K562 (cell line): ENCODE data around the gene RABGAP1L. TPM values are rescaled to one million over a fixed set of nuclear protein-coding genes. Genes with fewer than 3 reads are reported as not detected.

Source experiments
- ATAC-seq: fragments of 200-7000 bp; cut with Tn5 transposase; 3 replicates; pipeline ENCODE4 v1.9.1; 2020; ENCODE audit warnings: moderate library complexity
- BruUV-seq: library from RNA; stranded (reverse); fragments of 400-500 nt; replicated peaks from 2 replicates; lab custom pipeline; 2021; lab: Mats Ljungman, UMichigan
- CTCF ChIA-PET: fragments of 300-600 bp; formaldehyde crosslinking; extraction: SDS; loops from one replicate; lab custom pipeline; 2021; ENCODE audit warnings: low intra/inter-chr PET ratio; lab: Yijun Ruan, JAX
- POLR2A ChIA-PET: fragments of 300-600, 350-650 bp; sonication (Branson Sonifier 250); formaldehyde crosslinking; extraction: SDS; loops from one replicate; lab custom pipeline; 2021; ENCODE audit warnings: antibody characterized with exemption, inconsistent platforms; lab: Yijun Ruan, JAX
- DNase-seq, 4 experiments: peaks; one replicate each; pipeline versions ENCODE4 v3.0.0 to v3.0.0-alpha.2; 2011 to 2018; ENCODE audit warnings: low spot score in 3 of 4, mixed read lengths in 3 of 4; ENCODE audit errors: extremely low read depth in 1 of 4
- FAIRE-seq: peaks from 2 replicates; lab custom pipeline; 2011; peaks lifted over from hg19 to GRCh38; lab: Jason Lieb, UNC
- H2AFZ ChIP-seq: 2 replicates; pipeline ENCODE4 v1.6.0; 2011; ENCODE audit warnings: low read depth, low read length, control low read depth, inconsistent platforms
- H3K27ac ChIP-seq: fragments of 200-600 bp; 3 replicates; pipeline ENCODE4 v1.8.0; 2011; ENCODE audit warnings: low read depth, mild to moderate bottlenecking, control low read depth, inconsistent platforms, low read length, moderate library complexity, mixed read lengths; ENCODE audit errors: extremely low read depth
- H3K27me3 ChIP-seq, 2 experiments: fragments of 300-600 bp in 1 of 2; 2 replicates in 1 of 2; 3 replicates in 1 of 2; pipeline versions ENCODE4 v1.6.0 to v1.8.0; 2011; ENCODE audit warnings: inconsistent platforms in 2 of 2, low read length in 2 of 2, mild to moderate bottlenecking in 1 of 2, mixed read lengths in 1 of 2, moderate library complexity in 1 of 2; ENCODE audit not compliant: control insufficient read depth in 2 of 2, insufficient read depth in 2 of 2
- H3K36me3 ChIP-seq: fragments of 300-600 bp; 3 replicates; pipeline ENCODE4 v1.8.0; 2011; ENCODE audit warnings: mild to moderate bottlenecking, low read length, inconsistent platforms; ENCODE audit not compliant: control insufficient read depth, insufficient read depth
- H3K4me1 ChIP-seq, 2 experiments: fragments of 200-600 bp in 1 of 2; replicated peaks in 1 of 2; 2 replicates in 1 of 2; 3 replicates in 1 of 2; pipeline versions ENCODE4 v1.5.1 to v1.8.0; 2011; ENCODE audit warnings: inconsistent platforms in 2 of 2, low read length in 2 of 2, mild to moderate bottlenecking in 1 of 2, mixed read lengths in 1 of 2, moderate library complexity in 1 of 2; ENCODE audit not compliant: control insufficient read depth in 2 of 2, insufficient read depth in 2 of 2
- H3K4me2 ChIP-seq: 2 replicates; pipeline ENCODE4 v1.6.1; 2011; ENCODE audit warnings: low read length, control low read depth, inconsistent platforms, mixed read lengths; ENCODE audit not compliant: insufficient read depth
- H3K4me3 ChIP-seq: fragments of 200-600 bp; sonication (generic), shearing (Covaris generic); 2 replicates; pipeline ENCODE4 v1.5.1; 2016; ENCODE audit warnings: control low read depth, inconsistent platforms
- H3K79me2 ChIP-seq: fragments of 200-600 bp; 3 replicates; pipeline ENCODE4 v1.8.0; 2011; ENCODE audit warnings: low read length, inconsistent platforms; ENCODE audit not compliant: control insufficient read depth, insufficient read depth
- H3K9ac ChIP-seq, 2 experiments: 2 replicates each; pipeline versions ENCODE4 v1.6.0 to v1.6.1; 2011; ENCODE audit warnings: low read depth in 2 of 2, low read length in 2 of 2, control low read depth in 1 of 2, inconsistent platforms in 1 of 2, mild to moderate bottlenecking in 1 of 2, mixed read lengths in 1 of 2; ENCODE audit not compliant: insufficient read depth in 1 of 2
- H3K9me1 ChIP-seq: one replicate; pipeline ENCODE4 v1.6.0; 2011; ENCODE audit warnings: inconsistent platforms, mild to moderate bottlenecking, low read length, moderate library complexity; ENCODE audit not compliant: control insufficient read depth, insufficient read depth
- H3K9me3 ChIP-seq: replicated peaks from 2 replicates; pipeline ENCODE4 v1.5.1; 2011; ENCODE audit warnings: low read depth, low read length, inconsistent platforms; ENCODE audit not compliant: control insufficient read depth, insufficient read depth
- H4K20me1 ChIP-seq: replicated peaks from 2 replicates; pipeline ENCODE4 v1.6.1; 2011; ENCODE audit warnings: low read length, inconsistent platforms, mixed read lengths; ENCODE audit not compliant: control insufficient read depth, insufficient read depth
- HMGXB4 ChIP-seq: sonication (generic); formaldehyde crosslinking; IDR thresholded peaks from 2 replicates; pipeline ENCODE4 v1.8.1; 2023; ENCODE audit warnings: mild to moderate bottlenecking, missing genetic modification reagents
- ZNF561 ChIP-seq: fragments of 450-650 bp; formaldehyde crosslinking; conservative IDR thresholded peaks from 2 replicates; pipeline ENCODE4 v1.4.0; 2020; ENCODE audit warnings: mild to moderate bottlenecking, moderate library complexity
- ZNF584 ChIP-seq: fragments of 200-800 bp; sonication (Bioruptor generic); IDR thresholded peaks from 2 replicates; pipeline ENCODE4 v1.6.1; 2016; ENCODE audit warnings: low read depth, mild to moderate bottlenecking, missing genetic modification characterization, missing compliant biosample characterization
- ZNF609 ChIP-seq: sonication (generic); formaldehyde crosslinking; IDR thresholded peaks from 2 replicates; pipeline ENCODE4 v1.8.1; 2023; ENCODE audit warnings: missing genetic modification reagents, mild to moderate bottlenecking, borderline replicate concordance
- in situ Hi-C: fragments of 300-500 bp; cut with MboI; formaldehyde crosslinking; loops from 4 replicates; pipeline ENCODE4 v1.15.0; 2018; ENCODE audit warnings: inconsistent platforms, mixed read lengths
- intact Hi-C: fragments of 100-400 bp; cut with micrococcal nuclease; formaldehyde crosslinking; loops from 2 replicates; pipeline ENCODE4 v1.14.2; 2022
- polyA plus RNA-seq, 8 experiments: library from polyadenylated mRNA; depleted of rRNA in 4 of 8; stranded (reverse) in 5 of 8; unstranded in 3 of 8; fragments of >200 nt; fragmentation: Nextera tagmentation in 2 of 8; fragmentation: Illumina TruSeq in 1 of 8; extraction: Ambion mirVana in 2 of 8; extraction: Trizol in 1 of 8; gene quantifications; 2 replicates each; pipeline versions ENCODE4 v1.2.1 to v1.2.3, GENCODE V29; 2011 to 2014; ENCODE audit warnings: inconsistent platforms in 1 of 8, missing spikeins in 1 of 8
- total RNA-seq, 7 experiments: library from RNA; depleted of rRNA in 6 of 7; stranded (reverse); fragments of >200 nt in 6 of 7; fragmentation: Illumina TruSeq in 2 of 7; extraction: Trizol in 2 of 7; gene quantifications; 2 replicates each; pipeline versions ENCODE4 v1.2.1 to v1.2.3, GENCODE V29; 2011 to 2021; ENCODE audit warnings: low replicate concordance in 1 of 7

Gene RABGAP1L
- total and polyA plus RNA-seq, 9 of the 15 experiments (the other 6 are each of a cell fraction or from before 2014, with no cell fraction given), result 16.5 to 44.9 (median 26.7) TPM

GRCh38 chr1:174197547-174197946 is 38.2 kb downstream of the RABGAP1L start (continued):
- TF ChIP-seq HMGXB4 (no peak), ZNF609 (CRISPR knock-in tag) (no peak)

GRCh38 chr1:174198202-174198601 is 38.9 kb downstream of the RABGAP1L start:
- Histone ChIP-seq H3K9me3 (no peaks in the 10 kb centered on the region), H3K9ac (no peak overlapping the region), H3K27me3 (no peaks in the 10 kb centered on the region), H3K4me3 (no peak overlapping the region), H3K4me2 (no peak overlapping the region), H4K20me1 (no peaks in the 10 kb centered on the region), H3K9me1 (no peaks in the 10 kb centered on the region), H2AFZ (no peak overlapping the region), H3K36me3 (peaks cover 5% of the 10 kb centered on the region; the same call in 1 of the 3 replicates), H3K4me1 (peaks cover 3 to 6% of the 10 kb centered on the region in 2 experiments; a peak in 2 of 5 replicates), H3K27ac (no peak overlapping the region; the same call in 2 of the 3 replicates), H3K79me2 (peaks cover 32% of the 10 kb centered on the region)
- in situ Hi-C loops, result loop anchor here (5.0 kb wide), 1 partner anchor 76 kb away; no protein-coding TSS in a partner anchor
- ChIA-PET CTCF (no interaction called here), POLR2A (interaction anchor here (0.8 kb wide), 1 partner anchor 32 kb away, joined by 4 read pairs; no protein-coding TSS in a partner anchor)
- BruUV-seq, result no TSS peak
- DNase-seq, result no peak
- no peak for ATAC-seq
- intact Hi-C loops, result no loop called here
- no peak for FAIRE-seq
- TF ChIP-seq ZNF584 (CRISPR knock-in tag) (no peak), ZNF561 (CRISPR knock-in tag) (no peak)
